ENCODE data around the gene CCDC18.
A peak's percentile ranks its signal among the peaks of the same experiment; 100 is the strongest.
"Not testable (repeated sequence)": the region's sequence is repeated elsewhere in the genome, so short reads cannot be mapped to it uniquely, and the experiment has no call there.

CCDC18 gene

GRCh38 chr1:93180723-93181613, at the start of gene CCDC18:
Gene CCDC18, plus strand, starts transcription at chr1:93180724. Its CDS starts 2,638 bp downstream, at chr1:93183362.
- DNase-seq (ENCODE audit: low read depth) = peak; percentile 58

DNA sequence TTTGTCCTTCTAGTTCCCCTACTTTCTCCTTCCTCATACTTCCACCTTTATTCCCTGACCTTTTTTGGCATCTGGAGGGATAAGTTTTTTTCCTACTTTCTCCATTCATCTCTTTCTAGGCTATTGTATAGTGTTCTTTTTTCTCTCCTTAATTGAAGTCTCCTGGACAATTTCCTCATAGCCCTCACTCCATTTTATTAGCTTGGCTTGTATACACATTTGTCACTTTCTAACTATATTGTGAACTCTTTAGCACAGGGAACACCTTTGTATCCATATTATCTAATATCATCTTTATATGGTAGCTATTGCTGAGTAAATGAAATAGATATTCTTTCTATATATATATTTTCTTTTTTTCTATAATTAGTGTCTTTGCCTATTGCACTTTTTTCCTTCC, 47.9 kb upstream of the CCDC18 start:
- no peak for DNase-seq (ENCODE audit: low read depth)

DNA sequence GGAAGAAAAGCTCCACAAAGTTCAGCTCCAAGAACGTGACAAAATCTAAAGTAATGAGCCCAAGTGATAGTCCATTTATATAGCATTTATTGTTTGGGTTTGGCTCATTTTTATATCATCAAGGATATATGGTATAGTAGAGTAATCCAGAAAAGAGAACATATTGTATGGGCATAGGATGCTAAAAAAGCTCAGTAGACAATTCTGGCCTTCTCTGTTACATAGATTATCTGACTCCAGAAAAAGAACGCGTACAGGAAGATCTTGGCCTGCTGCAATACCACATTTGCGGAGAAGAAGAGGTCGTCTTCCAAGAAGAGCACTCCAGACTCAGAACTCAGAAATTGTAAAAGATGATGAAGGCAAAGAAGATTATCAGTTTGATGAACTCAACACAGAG, 44.1 kb upstream of the CCDC18 start:
- no peak for DNase-seq (ENCODE audit: low read depth)

DNA sequence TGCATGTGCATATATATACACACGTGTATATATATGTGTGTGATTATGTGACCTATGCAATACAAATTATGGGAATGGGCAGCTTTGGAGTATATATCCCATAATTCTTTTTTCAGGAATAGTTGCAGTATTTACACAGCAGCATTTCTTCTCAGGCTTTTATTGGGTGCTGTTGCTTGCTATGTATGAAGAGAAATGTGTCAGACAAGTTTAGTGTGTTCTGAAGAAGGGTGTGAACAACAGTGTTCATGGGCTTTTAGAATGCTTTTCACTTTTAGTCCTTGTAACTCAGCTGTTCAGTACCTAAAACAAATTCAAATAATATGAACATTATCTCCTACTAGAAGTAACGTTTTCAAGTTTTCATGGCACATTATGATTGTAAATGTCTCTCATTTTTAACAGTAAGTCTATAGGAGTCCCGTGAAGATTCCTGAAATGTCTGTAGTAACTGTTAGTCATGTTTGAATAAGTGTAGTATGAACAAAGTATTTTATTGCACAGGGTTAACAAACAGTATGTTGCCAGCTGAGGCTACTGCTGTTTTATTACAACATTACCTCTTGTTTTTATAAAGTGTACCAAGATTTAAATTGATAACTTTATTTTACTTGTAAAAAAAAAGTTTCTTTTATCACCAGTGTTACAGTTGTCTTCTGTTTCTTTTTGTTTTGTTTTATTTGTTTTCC, 42.8 kb upstream of the CCDC18 start:
- DNase-seq (ENCODE audit: low read depth) = peak; percentile 15

- peak; percentile 35 for DNase-seq (ENCODE audit: low read depth)
Measured at GRCh38 chr1:93140106-93140505, 40.4 kb upstream of the CCDC18 start.

GRCh38 chr1:93142161-93142560, 38.4 kb upstream of the CCDC18 start:
- DNase-seq (ENCODE audit: low read depth) = no peak

DNA sequence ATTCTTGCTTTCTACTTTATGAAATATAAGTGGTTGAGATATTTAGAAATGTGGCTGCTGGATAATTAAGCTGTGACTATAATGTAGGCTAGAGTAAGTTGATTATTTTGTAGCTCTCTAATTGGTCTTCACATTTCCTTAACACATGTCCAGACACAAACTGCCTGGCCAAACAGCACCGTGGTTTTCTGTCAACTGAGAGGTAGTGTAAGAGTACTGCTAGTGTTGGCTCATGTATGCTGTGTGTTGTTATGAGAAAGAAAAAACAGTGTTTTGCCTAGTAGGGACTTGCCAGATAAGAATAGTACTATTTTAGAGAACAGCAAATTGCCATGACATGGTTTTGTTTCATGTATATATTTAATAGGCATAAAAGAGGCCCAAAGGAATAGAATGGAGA, 37.4 kb upstream of the CCDC18 start:
- peak; percentile 26 for DNase-seq (ENCODE audit: low read depth)

DNA sequence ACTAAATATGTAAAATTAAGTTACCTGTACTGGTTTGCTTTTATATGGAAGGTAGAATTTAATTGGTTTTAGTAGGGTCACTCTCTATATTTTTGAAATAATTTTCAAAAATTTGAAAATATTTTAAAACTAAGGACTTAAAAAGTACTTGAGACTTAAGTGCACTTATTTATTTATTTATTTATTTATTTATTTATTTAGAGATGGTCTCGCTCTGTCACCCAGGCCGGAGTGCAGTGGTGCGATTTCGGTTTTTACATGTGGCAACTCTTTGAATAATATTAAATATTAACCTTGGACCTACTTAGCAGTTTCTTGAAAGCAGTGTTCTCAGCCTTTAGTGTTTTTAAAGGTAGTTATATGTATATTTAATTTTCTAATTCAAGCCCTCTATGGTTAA, 36.8 kb upstream of the CCDC18 start:
- DNase-seq (ENCODE audit: low read depth) = no peak

DNA sequence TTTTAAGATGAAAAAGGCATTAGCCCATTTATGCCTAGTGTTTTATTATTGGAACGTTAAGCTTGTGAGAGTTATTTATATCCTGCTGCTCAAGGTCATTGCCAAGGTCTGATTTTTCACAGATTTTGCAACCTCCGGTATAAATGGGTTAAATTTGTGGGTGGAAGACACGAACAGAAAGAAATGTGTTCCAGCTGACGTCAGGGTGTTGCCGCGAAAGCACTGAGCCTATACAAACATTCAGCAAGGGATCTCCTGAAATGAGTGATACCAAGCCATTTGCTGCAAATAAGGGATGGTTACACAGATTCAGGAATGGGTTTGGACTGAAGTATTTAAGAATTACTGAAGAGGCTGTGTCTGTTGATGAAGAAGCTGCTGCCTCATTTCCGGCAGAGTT, 32.5 kb upstream of the CCDC18 start:
- DNase-seq (ENCODE audit: low read depth) = peak; percentile 80

DNA sequence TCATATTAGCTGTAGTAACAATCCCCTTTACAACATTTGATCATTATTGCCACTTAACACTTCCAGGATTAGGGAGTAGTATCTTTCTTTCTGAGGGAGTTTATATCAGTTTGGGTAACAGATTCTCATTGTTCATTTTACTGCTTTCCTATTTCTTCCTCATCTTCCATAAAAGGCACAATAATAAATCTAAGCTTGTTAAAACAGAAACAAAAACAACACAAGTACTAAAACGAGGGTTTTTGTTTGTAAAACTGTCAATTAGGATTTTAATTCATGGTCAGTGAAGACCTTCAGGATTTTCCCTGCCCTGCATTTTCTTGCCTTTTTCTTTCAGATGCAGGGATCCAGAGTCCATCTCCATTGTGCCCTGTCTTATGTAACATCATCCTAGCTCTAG, 29.8 kb upstream of the CCDC18 start:
- no peak for DNase-seq (ENCODE audit: low read depth)

DNA sequence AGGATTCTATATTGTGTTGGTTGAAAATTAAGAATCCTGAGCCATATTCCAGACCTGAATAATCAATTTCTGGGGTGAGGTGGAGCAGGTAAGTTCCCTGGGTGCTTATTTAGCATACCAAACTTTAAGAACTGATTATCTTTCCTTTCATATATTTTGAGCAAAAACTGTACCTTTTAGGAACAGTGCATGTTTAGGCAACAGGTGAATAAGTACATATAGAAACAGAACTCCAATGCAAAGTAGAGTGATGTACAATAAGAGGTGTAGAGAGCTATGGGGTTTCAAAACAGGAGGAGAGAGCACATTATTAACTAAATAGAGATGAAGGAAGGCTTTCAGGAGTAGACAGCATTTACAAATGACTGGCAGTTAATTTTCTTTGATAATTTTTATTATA, 29.1 kb upstream of the CCDC18 start:
- no peak for DNase-seq (ENCODE audit: low read depth)

DNA sequence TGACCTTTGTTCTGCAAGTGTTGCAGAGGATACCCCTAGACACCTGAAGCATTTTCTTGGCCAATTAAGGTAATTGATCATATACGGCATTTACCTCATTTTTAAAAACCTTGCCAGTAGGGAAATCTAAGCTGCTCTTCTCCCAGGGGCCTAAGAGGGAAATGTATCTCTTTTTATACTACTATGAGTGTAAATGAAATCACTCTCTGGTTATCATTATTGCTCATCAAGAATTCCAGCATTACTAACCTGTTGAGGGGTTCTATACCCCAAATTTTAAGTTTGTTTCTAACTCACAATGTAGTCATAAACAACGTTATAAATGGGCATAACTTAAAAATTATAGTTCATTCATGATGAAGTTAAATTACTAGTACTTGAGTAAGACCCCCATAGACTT, 27.7 kb upstream of the CCDC18 start:
- no peak for DNase-seq (ENCODE audit: low read depth)

DNA sequence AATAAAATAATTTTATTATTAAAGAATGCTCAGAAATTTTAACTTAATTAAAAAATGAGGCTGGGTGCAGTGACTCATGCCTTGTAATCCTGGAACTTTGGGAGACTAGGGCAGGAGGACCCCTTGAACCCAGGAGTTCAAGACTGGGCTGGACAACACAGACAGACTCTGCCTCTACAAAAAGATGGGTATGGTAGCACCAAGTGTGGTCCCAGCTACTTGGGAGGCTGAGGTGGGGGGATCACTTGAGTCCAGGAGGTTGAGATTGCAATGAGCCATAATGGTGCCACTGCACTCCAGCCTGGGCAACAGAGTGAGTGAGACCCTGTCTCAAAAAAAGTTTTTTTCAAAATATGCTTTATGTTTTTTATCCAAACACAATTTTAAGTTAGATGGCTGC, 25.6 kb upstream of the CCDC18 start:
- no peak for DNase-seq (ENCODE audit: low read depth)

GRCh38 chr1:93155335-93155734, 25.2 kb upstream of the CCDC18 start:
- peak; percentile 14 for DNase-seq (ENCODE audit: low read depth)

- no peak for DNase-seq (ENCODE audit: low read depth)
Measured at GRCh38 chr1:93159337-93159736, 21.2 kb upstream of the CCDC18 start.

DNA sequence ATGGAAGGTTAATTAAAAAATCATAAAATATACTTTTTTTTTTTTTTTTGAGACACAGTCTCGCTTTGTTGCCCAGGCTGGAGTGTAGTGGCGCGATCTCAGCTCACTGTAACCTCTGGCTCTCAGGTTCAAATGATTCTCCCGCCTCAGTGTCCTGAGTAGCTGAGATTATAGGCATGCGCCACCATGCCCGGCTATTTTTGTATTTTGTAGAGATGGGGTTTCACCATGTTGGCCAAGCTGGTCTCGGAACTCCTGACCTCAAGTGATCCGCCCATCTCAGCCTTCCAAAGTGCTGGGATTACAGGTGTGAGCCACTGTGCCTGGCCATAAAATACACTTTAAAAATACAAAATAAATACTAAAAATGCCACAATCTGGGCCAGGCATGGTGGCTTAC, 17.2 kb upstream of the CCDC18 start:
- DNase-seq (ENCODE audit: low read depth) = not testable (repeated sequence)

- no peak for DNase-seq (ENCODE audit: low read depth)
Measured at GRCh38 chr1:93164816-93165215, 15.7 kb upstream of the CCDC18 start.

DNA sequence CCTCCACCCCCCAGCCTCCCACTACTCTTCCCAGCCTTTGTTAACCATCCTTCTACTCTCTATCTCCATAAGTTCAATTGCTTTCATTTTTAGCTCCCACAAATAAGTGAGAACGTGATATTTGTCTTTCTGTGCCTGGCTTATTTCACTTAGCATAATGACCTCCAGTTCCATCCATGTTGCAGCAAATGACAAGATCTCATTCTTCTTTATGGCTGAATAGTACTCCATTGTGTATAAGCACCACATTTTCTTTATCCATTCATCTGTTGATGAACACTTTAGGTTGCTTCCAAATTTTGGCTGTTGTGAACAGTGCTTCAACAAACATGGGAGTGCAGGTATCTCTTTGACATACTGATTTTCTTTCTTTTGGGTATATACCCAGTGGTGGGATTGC, 14.6 kb upstream of the CCDC18 start:
- DNase-seq (ENCODE audit: low read depth) = not testable (repeated sequence)

DNA sequence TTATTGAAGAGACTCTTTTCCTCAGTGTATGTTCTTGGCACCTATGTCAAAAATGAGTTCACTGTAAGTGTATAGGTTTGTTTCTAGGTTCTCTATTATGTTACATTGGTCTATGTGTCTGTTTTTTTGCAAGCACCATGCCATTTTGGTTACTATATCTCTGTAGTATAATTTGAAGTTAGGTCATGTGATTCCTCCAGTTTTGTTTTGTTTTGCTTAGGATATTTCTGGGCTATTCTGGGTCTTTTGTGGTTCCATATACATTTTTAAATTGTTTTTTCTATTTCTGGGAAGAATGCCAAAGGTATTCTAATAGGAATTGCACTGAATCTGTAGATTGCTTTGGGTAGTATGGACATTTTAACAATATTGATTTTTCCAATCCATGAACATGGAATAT, 13.5 kb upstream of the CCDC18 start:
- DNase-seq (ENCODE audit: low read depth) = no peak

DNA sequence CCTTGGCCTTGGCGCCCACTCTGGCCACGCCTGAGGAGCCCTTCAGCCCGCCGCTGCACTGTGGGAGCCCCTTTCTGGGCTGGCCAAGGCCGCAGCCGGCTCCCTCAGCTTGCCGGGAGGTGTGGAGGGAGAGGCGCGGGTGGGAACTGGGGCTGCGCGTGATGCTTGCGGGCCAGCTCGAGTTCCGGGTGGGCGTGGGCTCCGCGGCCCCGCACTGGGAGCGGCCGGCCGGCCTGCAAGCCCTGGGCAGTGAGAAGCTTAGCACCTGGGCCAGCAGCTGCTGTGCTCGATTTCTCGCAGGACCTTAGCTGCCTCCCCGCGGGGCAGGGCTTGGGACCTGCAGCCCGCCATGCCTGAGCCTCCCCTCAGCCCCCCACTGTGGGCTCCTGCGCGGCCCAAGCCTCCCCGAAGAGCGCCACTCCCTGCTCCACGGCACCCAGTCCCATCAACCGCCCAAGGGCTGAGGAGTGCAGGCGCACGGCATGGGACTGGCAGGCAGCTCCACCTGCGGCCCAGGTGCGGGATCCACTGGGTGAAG, 10.3 kb upstream of the CCDC18 start:
- DNase-seq (ENCODE audit: low read depth) = not testable (repeated sequence)

DNA sequence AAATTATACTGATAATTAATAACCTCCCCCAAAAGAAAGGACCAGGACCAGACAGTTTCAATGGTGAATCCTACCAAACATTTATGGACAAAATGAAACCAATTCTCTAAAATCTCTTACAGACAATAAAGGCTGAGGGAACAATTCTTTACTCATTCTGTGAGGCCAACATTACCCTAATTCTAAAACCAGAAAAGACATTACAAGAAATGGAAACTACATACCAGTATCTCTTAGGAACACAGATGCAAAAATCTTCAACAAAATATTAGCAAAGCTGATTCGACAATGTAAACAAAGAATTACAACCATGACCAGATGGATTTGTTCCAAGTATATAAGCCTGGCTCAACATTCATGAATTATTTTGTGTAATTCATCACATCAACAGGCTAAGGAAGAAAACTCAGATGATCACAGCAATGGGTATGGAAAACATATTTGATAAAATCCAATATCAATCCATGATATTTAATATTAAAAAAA, 8.9 kb upstream of the CCDC18 start:
- peak; percentile 57 for DNase-seq (ENCODE audit: low read depth)

DNA sequence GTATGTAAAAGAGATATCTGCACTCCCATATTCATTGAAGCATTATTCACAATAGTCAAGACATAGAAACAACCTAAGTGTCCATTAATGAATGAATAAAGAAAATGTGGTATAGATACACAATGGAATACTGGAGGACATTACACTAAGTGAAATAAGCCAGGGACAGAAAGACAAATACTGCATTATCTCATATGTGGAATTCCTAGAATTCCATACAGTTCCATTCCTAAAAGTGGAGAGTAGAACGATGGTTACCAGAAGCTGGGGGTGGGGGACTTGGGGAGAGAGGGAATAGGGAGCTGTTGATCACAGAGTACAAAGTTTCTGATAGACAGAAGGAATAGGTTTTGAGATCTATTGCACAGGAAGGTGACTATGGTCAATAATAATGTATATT, 7.7 kb upstream of the CCDC18 start:
- no peak for DNase-seq (ENCODE audit: low read depth)

GRCh38 chr1:93174638-93175037, 5.9 kb upstream of the CCDC18 start:
- not testable (repeated sequence) for DNase-seq (ENCODE audit: low read depth)
